Brain microvascular endothelial cell (primary cell): ENCODE data around the gene PDE3A.
A peak's percentile ranks its signal among the peaks of the same experiment; 100 is the strongest.

ENCODE experiments used
- DNase-seq: peaks from one replicate; pipeline ENCODE4 v3.0.0-alpha.2; 2020
- H3K27ac ChIP-seq: fragments of 250-450 bp; sonication (Bioruptor Pico); 2 replicates; pipeline ENCODE4 v1.5.1; 2020; ENCODE audit warnings: mild to moderate bottlenecking, moderate library complexity
- H3K27me3 ChIP-seq: fragments of 250-450 bp; sonication (Bioruptor Pico); replicated peaks from 2 replicates; pipeline ENCODE4 v1.5.1; 2020; ENCODE audit warnings: mild to moderate bottlenecking
- H3K36me3 ChIP-seq: fragments of 250-450 bp; sonication (Bioruptor Pico); replicated peaks from 2 replicates; pipeline ENCODE4 v1.5.1; 2020; ENCODE audit warnings: mild to moderate bottlenecking
- H3K4me3 ChIP-seq: 2 replicates; pipeline ENCODE4 v1.5.1; 2011; ENCODE audit warnings: low read depth, mild to moderate bottlenecking, control low read depth, low read length, moderate library complexity
- in situ Hi-C: cut with HindIII; loops from 2 replicates; pipeline ENCODE4 v1.10.0; 2017; ENCODE audit warnings: low sequenced_read_pairs, low pct_ligation_motif_present
- TF ChIP-seq, protein P1 (sequence below): IDR thresholded peaks from 2 replicates; pipeline ENCODE4 v1.5.1; 2011; ENCODE audit warnings: low read depth, mild to moderate bottlenecking, moderate library complexity, low read length, control low read depth, inconsistent platforms; ENCODE audit errors: missing control alignments

Gene PDE3A

GRCh38 chr12:20561871-20562270 is 193.5 kb downstream of the PDE3A start:
- Histone ChIP-seq H3K36me3 (no peaks in the 10 kb centered on the region), H3K4me3 (no peak overlapping the region), H3K27me3 (no peaks in the 10 kb centered on the region), H3K27ac (no peak overlapping the region)
- DNase-seq: peak; percentile 7
- in situ Hi-C loops: no loop called here
- TF ChIP-seq, protein P1, sequence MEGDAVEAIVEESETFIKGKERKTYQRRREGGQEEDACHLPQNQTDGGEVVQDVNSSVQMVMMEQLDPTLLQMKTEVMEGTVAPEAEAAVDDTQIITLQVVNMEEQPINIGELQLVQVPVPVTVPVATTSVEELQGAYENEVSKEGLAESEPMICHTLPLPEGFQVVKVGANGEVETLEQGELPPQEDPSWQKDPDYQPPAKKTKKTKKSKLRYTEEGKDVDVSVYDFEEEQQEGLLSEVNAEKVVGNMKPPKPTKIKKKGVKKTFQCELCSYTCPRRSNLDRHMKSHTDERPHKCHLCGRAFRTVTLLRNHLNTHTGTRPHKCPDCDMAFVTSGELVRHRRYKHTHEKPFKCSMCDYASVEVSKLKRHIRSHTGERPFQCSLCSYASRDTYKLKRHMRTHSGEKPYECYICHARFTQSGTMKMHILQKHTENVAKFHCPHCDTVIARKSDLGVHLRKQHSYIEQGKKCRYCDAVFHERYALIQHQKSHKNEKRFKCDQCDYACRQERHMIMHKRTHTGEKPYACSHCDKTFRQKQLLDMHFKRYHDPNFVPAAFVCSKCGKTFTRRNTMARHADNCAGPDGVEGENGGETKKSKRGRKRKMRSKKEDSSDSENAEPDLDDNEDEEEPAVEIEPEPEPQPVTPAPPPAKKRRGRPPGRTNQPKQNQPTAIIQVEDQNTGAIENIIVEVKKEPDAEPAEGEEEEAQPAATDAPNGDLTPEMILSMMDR: no peak

DNA sequence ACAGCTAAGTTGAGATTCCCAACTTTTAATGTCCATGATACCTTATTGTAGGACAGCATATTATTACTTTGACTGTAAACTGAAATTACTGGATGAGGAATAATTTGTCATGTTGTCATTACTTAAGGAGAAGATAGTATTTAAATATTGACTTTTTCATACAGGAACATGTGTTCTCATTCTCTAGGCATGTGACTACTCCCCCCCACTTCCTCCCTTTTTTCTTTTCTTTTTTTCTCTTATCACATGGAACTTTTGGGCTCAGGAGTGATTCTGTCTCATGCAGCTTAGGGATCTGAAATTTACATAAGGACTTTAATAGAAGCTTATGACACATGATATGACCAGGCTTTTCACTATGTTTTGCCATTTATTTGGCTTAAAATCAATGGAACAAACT is 199.1 kb downstream of the PDE3A start:
- DNase-seq: peak; percentile 11
- TF ChIP-seq, protein P1: no peak
- no peaks in the 10 kb centered on the region for H3K36me3 ChIP-seq
- H3K27me3 ChIP-seq: no peaks in the 10 kb centered on the region
- H3K27ac ChIP-seq: no peak overlapping the region
- in situ Hi-C loops: no loop called here
- no peak overlapping the region for H3K4me3 ChIP-seq

GRCh38 chr12:20572451-20572850 is 204.1 kb downstream of the PDE3A start:
- no peak overlapping the region for H3K4me3 ChIP-seq
- in situ Hi-C loops: no loop called here
- DNase-seq: no peak
- TF ChIP-seq, protein P1: no peak
- no peaks in the 10 kb centered on the region for H3K36me3 ChIP-seq
- H3K27me3 ChIP-seq: no peaks in the 10 kb centered on the region
- H3K27ac ChIP-seq: no peak overlapping the region

DNA sequence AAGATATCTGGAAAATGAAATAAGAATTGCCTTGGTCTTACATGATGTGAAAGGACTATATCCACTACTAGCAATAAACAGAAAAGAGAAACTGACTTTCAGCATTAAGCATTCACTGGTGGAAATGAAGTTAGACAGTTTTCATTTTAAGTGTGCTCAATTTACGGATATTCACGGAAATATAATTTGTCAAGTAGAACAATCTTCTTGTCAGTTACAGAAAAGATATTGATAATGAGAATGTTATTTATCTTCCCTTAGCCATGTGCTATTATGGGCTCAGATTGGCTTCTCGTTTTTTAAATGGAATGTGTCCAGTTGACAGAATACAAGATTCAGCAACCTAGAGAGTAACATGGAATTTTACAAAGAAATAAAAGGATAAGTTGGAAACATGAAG is 208.2 kb downstream of the PDE3A start:
- Histone ChIP-seq H3K27ac (no peak overlapping the region), H3K27me3 (no peaks in the 10 kb centered on the region), H3K4me3 (no peak overlapping the region), H3K36me3 (no peaks in the 10 kb centered on the region)
- in situ Hi-C loops: no loop called here
- no peak for DNase-seq
- TF ChIP-seq, protein P1: no peak

DNA sequence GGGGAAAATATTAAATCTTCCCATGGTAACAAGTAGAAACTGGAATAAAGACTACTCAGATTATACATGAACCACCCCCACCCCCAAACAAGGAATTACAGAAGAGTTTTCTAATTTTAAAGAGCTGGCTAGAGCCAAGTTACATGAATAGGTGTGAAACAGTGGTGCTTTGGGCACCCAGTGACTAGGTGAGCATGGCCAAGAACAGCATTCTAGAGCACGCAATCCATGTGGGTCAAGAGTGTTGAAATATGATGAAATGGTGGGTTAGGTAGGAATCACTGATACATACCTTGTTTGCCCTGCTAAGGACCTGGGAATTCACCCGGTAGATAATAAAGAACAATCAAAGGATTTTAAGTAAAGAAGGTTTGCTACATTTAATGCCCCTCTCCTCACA is 208.7 kb downstream of the PDE3A start:
- no peak overlapping the region for H3K4me3 ChIP-seq
- in situ Hi-C loops: no loop called here
- H3K27me3 ChIP-seq: no peaks in the 10 kb centered on the region
- H3K27ac ChIP-seq: no peak overlapping the region
- H3K36me3 ChIP-seq: no peaks in the 10 kb centered on the region
- DNase-seq: no peak
- TF ChIP-seq, protein P1: no peak

- H3K4me3 ChIP-seq: no peak overlapping the region
- H3K27me3 ChIP-seq: no peaks in the 10 kb centered on the region
- no peaks in the 10 kb centered on the region for H3K36me3 ChIP-seq
- no peak for DNase-seq
- in situ Hi-C loops: no loop called here
- H3K27ac ChIP-seq: no peak overlapping the region
- TF ChIP-seq, protein P1: no peak
These were observed 209.8 kb downstream of the PDE3A start for GRCh38 chr12:20578142-20578541.
